Activated CD4-positive, alpha-beta T cell treated with anti-CD3 and anti-CD28 coated beads, Interleukin-2, amount 50 U/mL, for 16 hours (primary cell): ENCODE data around the gene ANKS1B.
"Not testable (repeated sequence)": the region's sequence is repeated elsewhere in the genome, so short reads cannot be mapped to it uniquely, and the experiment has no call there.

Experiments used
- DNase-seq: peaks from one replicate; pipeline ENCODE4 v3.0.0-alpha.2; 2020

ANKS1B gene

DNA sequence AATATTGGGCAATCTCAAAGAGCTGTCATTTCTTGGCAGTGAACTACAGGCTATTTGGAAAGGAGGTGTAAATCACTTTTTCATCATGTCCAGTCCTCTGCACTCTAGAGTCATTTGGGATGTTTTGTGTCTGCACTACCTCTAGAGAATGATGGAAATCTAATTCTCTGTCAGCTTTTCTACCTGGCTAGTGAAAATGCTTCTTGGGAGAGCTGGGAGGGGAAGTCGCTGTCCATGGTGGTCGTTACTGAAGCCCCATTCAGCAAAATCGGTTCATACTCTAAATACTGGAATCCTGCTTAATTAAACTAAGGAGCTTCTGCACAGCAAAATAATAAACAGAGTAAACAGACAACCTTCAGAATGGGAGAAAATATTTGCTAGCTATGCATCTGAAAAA lies 1087.8 kb downstream of the ANKS1B start:
- no peak for DNase-seq

DNA sequence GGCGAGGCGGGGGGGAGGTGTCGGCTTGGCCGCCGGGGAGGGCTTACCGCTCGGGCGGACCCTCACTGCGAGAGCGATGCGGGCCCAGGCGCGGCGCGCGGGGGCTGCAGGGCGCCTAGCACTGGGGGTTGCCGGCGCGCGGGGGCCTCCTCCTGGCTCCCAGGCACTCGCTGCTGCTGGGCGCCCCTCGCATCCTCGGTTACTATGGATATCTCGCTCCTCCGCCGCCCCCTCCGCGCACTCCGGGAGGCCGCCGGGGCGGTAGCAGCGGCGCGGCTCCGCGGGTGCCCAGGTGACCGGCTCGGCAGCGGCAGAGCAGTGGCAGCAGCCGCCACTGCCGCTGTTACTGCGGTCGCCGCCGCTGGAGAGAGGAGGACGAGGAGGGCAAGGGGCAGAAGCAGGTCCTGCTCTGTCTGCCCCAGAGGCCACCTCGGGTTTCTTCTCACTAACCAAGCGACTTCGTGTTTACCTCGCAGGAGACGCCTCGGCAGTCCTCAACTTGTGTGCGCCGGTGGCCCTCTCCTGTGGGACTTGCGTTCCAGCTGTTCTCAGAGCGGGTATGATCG lies 1089.6 kb downstream of the ANKS1B start:
- no peak for DNase-seq

- no peak for DNase-seq
Observed at GRCh38 chr12:98894412-98895085, 1090.2 kb downstream of the ANKS1B start.

DNA sequence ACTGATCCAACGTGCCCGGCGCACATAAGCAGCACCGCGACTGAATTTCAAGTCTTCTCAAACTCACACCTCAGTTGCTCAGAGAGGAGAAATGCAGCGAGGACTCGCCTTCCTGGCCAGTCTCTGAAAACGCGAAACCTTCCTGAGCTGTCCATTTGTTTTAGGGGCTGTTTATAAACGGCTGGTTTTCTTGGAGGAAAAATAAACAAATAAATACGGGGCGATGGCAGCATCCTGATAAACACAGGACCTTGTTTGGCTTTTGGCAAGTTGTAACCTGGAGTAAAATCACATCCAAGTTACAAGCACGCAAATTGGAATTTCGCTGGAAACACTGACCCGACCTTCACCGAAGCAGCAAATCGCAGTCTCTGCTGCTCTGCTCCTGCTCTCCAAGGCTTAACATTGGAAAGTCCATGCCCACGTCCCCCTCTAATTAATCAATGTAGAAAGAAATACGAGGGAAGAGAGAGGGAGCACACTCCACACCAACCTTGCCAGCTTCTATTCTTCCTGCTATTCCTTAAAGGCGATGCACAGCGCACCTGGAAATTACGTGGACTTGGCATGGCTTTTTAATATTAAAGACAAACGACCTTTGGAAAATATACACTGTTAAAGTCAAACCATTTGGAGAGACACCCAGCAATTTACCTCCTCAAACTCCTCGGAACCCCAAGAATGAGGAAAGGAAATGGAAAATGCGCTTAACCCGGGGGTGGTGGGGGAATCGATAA lies 1090.9 kb downstream of the ANKS1B start:
- no peak for DNase-seq

DNA sequence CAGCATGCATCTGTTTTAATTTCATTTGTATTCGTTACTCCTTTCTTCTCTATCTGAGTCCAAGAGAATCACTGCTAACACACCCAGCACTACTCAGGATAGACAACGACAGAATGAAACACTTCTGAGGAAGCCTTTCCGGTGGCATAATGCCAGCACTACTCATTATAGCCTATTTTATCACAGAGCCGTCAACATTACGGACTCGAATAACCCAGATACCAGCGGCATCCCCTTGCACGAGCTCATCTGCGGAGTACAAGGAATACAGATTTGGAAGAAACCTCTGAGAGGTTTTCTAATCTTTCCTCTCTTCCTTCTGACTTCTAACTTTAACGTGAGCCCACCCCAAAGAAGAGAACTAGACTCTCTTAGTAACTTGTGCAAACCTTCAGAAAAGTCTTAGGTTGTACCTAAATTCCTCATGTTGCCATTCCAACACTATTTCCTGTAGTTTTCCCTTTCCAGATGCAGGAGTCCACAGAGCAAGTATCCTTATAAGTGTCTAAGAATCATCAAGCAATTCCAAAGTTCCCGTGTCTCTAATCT lies 1091.5 kb downstream of the ANKS1B start:
- no peak for DNase-seq

DNA sequence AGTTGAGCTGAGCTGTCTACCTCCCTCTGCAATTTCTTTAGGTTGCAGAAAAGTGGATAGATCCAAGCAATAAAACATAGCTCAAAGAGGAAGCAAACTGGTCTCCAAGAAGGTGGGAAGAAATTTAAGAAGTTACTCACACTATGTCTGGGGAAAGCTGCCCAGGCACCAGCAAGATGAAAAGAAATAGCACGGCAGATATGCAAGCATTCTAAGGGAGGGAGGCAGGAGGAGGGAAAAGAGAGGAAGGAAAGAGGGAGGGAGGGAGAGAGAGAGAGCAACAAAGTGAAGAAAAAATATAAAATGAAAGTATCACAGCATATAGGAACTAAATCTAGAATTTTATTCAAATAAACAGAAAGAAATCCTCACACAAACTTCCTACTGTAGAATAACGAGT lies 1099.0 kb downstream of the ANKS1B start:
- no peak for DNase-seq

DNA sequence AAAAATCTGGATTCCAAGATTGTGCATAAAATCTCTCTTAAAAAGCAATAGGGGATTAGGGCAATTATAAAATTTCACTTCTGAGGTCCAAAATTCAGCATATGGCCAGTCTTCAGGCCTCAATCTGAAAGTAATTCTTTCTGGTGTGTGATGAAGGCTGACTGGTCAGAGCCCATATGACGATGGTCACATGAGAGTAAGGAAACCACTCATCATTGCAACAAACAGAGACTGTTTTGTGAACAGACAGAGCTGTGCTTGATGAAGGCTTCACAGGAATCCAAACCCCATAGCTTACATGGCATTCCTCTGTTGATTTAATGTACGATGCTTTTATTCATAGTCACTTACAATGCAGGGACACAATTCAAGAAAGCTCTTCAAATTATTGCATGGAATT lies 1101.5 kb downstream of the ANKS1B start:
- no peak for DNase-seq

GRCh38 chr12:98882526-98882925 lies 1102.2 kb downstream of the ANKS1B start:
- no peak for DNase-seq

GRCh38 chr12:98873776-98874175 lies 1111.0 kb downstream of the ANKS1B start:
- no peak for DNase-seq

DNA sequence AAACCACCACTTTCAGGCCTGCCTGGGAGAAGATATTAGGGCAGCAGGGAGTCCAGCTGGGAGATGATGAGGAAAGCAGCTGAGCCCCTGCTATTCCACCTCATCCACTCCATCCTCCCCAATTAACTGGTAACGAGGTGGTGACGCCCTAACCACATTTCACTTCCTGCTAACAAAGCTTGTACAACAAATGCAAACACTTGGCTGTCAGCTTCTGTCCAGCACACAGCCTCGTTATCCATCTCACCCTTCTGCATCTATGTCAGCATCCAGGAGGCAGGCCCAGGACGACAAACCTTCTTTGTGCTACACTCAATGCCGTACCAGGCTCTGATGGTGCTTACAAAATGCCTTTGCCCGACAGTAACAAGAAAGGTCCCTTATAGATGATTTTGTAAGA lies 1114.2 kb downstream of the ANKS1B start:
- no peak for DNase-seq

- DNase-seq, result no peak
Observed at GRCh38 chr12:98869886-98870503, 1114.7 kb downstream of the ANKS1B start.

DNA sequence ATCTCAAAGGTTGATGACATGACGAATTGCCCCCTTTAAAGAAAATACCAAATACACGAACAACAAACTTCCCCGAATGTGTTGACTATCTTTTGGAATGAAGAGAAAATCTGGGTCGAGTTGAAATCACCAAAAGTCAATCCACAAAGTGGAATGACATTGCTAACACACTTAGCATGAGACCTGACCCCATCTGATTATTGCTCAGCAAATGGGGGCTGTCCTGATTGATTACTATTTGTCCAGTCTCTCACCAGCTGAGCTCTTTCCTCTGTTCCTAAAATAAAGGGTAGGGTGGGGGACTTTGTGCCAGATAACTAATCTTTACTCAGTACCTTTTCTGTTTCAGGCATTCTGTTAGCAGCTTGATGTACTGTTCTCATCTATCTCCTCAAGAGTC lies 1116.2 kb downstream of the ANKS1B start:
- no peak for DNase-seq

GRCh38 chr12:98868076-98868475 lies 1116.7 kb downstream of the ANKS1B start:
- no peak for DNase-seq

DNA sequence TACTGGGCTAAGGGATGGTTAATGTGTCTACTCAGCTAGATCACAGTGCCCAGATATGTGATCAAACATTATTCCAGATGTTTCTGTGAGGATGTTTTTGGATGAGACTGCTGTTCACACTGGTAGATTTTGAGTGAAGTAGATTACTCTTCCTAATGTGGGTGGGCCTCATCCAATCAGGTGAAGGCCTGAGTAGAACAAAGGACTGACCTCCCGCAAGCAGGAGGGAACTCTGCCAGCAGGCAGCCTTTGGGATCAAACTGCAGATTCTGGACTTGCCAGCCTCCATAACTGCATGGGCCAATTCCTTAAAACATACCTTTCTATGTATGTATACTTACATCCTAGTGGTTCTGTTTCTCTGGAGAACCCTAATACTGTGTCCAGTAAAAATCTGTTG lies 1120.4 kb downstream of the ANKS1B start:
- no peak for DNase-seq

- DNase-seq, result no peak
Observed at GRCh38 chr12:98863167-98863566, 1121.6 kb downstream of the ANKS1B start.

- no peak for DNase-seq
Observed at GRCh38 chr12:98861251-98861650, 1123.5 kb downstream of the ANKS1B start.

DNA sequence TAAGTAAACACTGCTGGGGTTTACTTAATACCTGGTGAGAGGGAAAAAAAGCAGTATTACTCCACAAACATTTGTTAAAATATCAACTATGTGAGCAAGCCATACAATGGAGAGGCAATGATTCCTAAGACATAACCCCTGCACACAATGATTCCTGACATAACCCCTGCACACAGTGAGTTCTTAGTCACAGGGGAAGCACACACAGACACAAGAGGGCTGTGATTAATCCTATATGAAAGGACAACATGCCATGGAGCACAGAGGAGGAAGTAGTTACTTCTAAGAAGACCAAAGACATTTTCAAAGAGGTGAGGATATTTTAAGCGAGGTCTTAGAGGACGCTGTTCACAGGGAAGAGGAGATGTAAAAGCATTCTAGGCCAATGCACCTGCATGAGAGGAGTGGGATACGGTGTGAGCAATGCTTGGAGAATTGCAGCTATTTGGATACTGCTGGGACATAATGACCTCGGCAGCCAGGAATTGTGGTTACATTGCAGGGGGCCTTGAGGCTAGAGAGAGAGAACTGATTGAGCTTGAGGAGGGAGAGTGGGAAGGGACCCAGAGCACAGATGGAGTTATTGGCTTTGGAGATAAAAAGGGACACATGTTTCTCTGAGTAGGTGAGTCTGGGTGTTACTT lies 1127.7 kb downstream of the ANKS1B start:
- no peak for DNase-seq

- no peak for DNase-seq
Observed at GRCh38 chr12:98852181-98852580, 1132.6 kb downstream of the ANKS1B start.

DNA sequence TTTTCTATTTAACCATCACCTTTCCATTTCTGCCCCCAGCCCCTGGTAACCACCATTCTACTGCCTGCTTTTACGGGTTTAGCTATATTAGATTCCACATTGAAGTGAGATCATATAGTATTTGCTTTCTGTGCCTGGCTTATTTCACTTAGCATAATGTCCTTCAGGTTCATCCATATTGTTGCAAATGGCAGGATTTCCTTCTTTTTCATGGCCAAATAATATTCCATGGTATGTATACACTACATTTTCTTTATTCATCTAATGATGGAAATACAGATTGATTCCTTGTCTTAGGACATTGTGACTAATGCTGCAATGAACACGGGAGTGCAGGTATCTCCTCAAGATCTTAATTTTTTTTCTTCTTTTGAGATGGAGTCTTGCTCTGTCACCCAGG lies 1137.5 kb downstream of the ANKS1B start:
- DNase-seq, result no peak

GRCh38 chr12:98845957-98846356 lies 1138.8 kb downstream of the ANKS1B start:
- DNase-seq, result no peak

GRCh38 chr12:98840325-98840724 lies 1144.4 kb downstream of the ANKS1B start:
- no peak for DNase-seq

- DNase-seq, result no peak
Observed at GRCh38 chr12:98838231-98838647, 1146.5 kb downstream of the ANKS1B start.

GRCh38 chr12:98837134-98837752 lies 1147.5 kb downstream of the ANKS1B start:
- not testable (repeated sequence) for DNase-seq
